ENCODE measurements around the gene NR3C1.

DNA sequence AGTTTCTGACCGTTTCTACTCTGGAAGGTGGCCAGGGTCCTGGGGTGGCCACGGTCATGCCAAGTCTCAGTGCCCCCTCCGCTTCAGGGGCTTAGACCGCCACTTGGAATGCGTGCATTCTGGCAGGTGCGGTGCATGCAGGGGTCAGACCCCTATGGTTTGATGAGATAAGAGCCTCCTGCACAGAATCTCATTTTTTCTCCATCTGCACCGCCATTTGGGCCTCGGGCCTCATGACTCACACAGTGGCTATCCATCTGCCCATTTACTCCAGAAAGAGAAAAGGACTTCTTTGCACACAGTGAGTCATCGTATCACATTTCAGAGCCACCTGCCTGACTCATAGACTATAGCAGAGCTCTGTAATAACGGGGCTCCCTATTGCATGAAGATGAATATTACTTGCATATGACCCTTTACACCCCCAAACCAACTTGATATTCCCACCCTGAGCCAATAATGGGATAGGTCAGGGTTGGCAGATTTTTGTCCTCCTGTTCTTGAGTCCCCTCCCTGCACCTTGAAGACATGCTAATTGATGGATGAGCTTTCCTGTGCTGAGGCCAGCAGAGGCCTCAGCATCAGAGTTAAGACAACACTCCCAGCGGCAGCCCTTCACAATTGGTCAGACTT is 157.4 kb downstream of the NR3C1 start:
- TF ChIP-seq, protein P1, sequence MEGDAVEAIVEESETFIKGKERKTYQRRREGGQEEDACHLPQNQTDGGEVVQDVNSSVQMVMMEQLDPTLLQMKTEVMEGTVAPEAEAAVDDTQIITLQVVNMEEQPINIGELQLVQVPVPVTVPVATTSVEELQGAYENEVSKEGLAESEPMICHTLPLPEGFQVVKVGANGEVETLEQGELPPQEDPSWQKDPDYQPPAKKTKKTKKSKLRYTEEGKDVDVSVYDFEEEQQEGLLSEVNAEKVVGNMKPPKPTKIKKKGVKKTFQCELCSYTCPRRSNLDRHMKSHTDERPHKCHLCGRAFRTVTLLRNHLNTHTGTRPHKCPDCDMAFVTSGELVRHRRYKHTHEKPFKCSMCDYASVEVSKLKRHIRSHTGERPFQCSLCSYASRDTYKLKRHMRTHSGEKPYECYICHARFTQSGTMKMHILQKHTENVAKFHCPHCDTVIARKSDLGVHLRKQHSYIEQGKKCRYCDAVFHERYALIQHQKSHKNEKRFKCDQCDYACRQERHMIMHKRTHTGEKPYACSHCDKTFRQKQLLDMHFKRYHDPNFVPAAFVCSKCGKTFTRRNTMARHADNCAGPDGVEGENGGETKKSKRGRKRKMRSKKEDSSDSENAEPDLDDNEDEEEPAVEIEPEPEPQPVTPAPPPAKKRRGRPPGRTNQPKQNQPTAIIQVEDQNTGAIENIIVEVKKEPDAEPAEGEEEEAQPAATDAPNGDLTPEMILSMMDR (IDR thresholded peaks at IDR 0.05), result no peak
- TF ChIP-seq POLR2A (IDR thresholded peaks at IDR 0.05), result no peak

All from sigmoid colon (tissue), 3 donors.